Endodermal cell (in vitro differentiated cells): Measurements from ENCODE around the gene FAM210B. TPM values are rescaled to one million over a fixed set of nuclear protein-coding genes. Genes with fewer than 3 reads are reported as not detected.

Experiments
- DNase-seq: peaks from one replicate; pipeline ENCODE4 v3.0.0-alpha.2; 2017
- H3K27ac ChIP-seq: 2 replicates; pipeline ENCODE4 v1.5.1; 2013; ENCODE audit warnings: mild to moderate bottlenecking, low read depth, low read length, moderate library complexity
- H3K27me3 ChIP-seq: 2 replicates; pipeline ENCODE4 v1.6.1; 2013; ENCODE audit warnings: mild to moderate bottlenecking, low read length, moderate library complexity; ENCODE audit not compliant: insufficient read depth, control insufficient read depth, poor library complexity, severe bottlenecking
- H3K36me3 ChIP-seq: 2 replicates; pipeline ENCODE4 v1.7.0; 2013; ENCODE audit warnings: mild to moderate bottlenecking, low read length, moderate library complexity; ENCODE audit not compliant: control insufficient read depth, insufficient read depth
- H3K4me1 ChIP-seq: one replicate; pipeline ENCODE4 v1.7.0; 2013; ENCODE audit warnings: low read length; ENCODE audit not compliant: control insufficient read depth, insufficient read depth
- H3K4me3 ChIP-seq: 2 replicates; pipeline ENCODE4 v1.5.1; 2013; ENCODE audit warnings: mild to moderate bottlenecking, low read length, moderate library complexity
- H3K9ac ChIP-seq: 2 replicates; pipeline ENCODE4 v1.6.1; 2013; ENCODE audit warnings: mild to moderate bottlenecking, low read length, moderate library complexity; ENCODE audit not compliant: poor library complexity, severe bottlenecking; ENCODE audit errors: extremely low read depth
- H3K9me3 ChIP-seq: 2 replicates; pipeline ENCODE4 v1.6.1; 2013; ENCODE audit warnings: mild to moderate bottlenecking, low read length, moderate library complexity; ENCODE audit not compliant: control insufficient read depth
- H3K27ac Mint-ChIP-seq: 2 replicates; pipeline ENCODE4 v1.8.0; 2020; ENCODE audit warnings: mixed read lengths
- H3K27me3 Mint-ChIP-seq: 2 replicates; pipeline ENCODE4 v1.8.0; 2021; ENCODE audit warnings: mild to moderate bottlenecking, mixed read lengths; ENCODE audit not compliant: insufficient read depth
- H3K36me3 Mint-ChIP-seq: 2 replicates; pipeline ENCODE4 v1.8.0; 2020; ENCODE audit warnings: low read depth, mixed read lengths
- H3K4me1 Mint-ChIP-seq: 2 replicates; pipeline ENCODE4 v1.8.0; 2020; ENCODE audit warnings: mixed read lengths
- H3K4me3 Mint-ChIP-seq: 2 replicates; pipeline ENCODE4 v1.8.0; 2020; ENCODE audit warnings: mild to moderate bottlenecking, moderate library complexity, mixed read lengths
- H3K9me3 Mint-ChIP-seq: 2 replicates; pipeline ENCODE4 v1.8.0; 2020; ENCODE audit warnings: mild to moderate bottlenecking, mixed read lengths
- CTCF ChIP-seq: fragments of 200-600 bp; sonication (generic); conservative IDR thresholded peaks from 2 replicates; pipeline ENCODE4 v1.5.0; 2021; ENCODE audit warnings: antibody characterized with exemption, mild to moderate bottlenecking
- WGBS, 2 experiments: methylation state at CpG; one replicate each; pipeline versions ENCODE4 v1.1.5 to v1.1.7; 2013; ENCODE audit warnings: missing lambda C conversion rate in 2 of 2, mixed read lengths in 1 of 2; ENCODE audit not compliant: insufficient coverage in 1 of 2, insufficient read length in 1 of 2; 5-methylcytosine and 5-hydroxymethylcytosine counted together
- total RNA-seq, 2 donors: library from RNA; stranded (reverse); fragmentation: NEBNext Ultra II Directional in 1 of 2; extraction: Animal tissue kit (Norgen Biotek cat#: 25700) in 1 of 2; gene quantifications; 2 replicates in 1 of 2; 3 replicates in 1 of 2; pipeline ENCODE4 v1.2.1, GENCODE V29; 2021

Gene FAM210B
- total RNA-seq, 2 donors from 2014 or later: 16.8 to 34.1 TPM

GRCh38 chr20:56361900-56362299 is 3.1 kb downstream of the FAM210B start:
- H3K27ac ChIP-seq: no peak overlapping the region

GRCh38 chr20:56362833-56363413 is 4.1 kb downstream of the FAM210B start:
- DNase-seq: no peak
- Mint-ChIP-seq H3K27ac (no peak overlapping the region), H3K4me1 (peaks cover 19% of the 10 kb centered on the region), H3K9me3 (no peaks in the 10 kb centered on the region), H3K27me3 (no peaks in the 10 kb centered on the region), H3K36me3 (peaks cover 32% of the 10 kb centered on the region), H3K4me3 (no peak overlapping the region)
- no peak overlapping the region for H3K4me3 ChIP-seq
- no peak overlapping the region for H3K9ac ChIP-seq
- no peaks in the 10 kb centered on the region for H3K9me3 ChIP-seq
- 74 to 100% methylated on average over 1 to 8 of the region's 8 CpGs for WGBS, 2 experiments
- H3K4me1 ChIP-seq: peaks cover 11% of the 10 kb centered on the region
- no peak overlapping the region for H3K27ac ChIP-seq
- TF ChIP-seq CTCF: no peak
- H3K27me3 ChIP-seq: no peaks in the 10 kb centered on the region
- peaks cover 6% of the 10 kb centered on the region for H3K36me3 ChIP-seq

More at GRCh38 chr20:56361900-56362299, 3.1 kb downstream of the FAM210B start:
- Mint-ChIP-seq H3K4me1 (peaks cover 19% of the 10 kb centered on the region), H3K9me3 (no peaks in the 10 kb centered on the region), H3K27me3 (no peaks in the 10 kb centered on the region), H3K27ac (no peak overlapping the region), H3K4me3 (no peak overlapping the region), H3K36me3 (peaks cover 26% of the 10 kb centered on the region)
- H3K4me3 ChIP-seq: no peak overlapping the region
- H3K9ac ChIP-seq: no peak overlapping the region
- no peaks in the 10 kb centered on the region for H3K9me3 ChIP-seq
- H3K36me3 ChIP-seq: peaks cover 4% of the 10 kb centered on the region
- TF ChIP-seq CTCF: no peak
- 92% methylated on average over 4 of the region's 8 CpGs; no CpG with 5 or more reads in 1 of the 2 experiments for WGBS, 2 experiments
- DNase-seq: no peak
- no peaks in the 10 kb centered on the region for H3K27me3 ChIP-seq
- H3K4me1 ChIP-seq: peaks cover 11% of the 10 kb centered on the region

GRCh38 chr20:56363491-56363890 is 4.7 kb downstream of the FAM210B start:
- H3K27ac Mint-ChIP-seq: no peak overlapping the region
- no peak for TF ChIP-seq CTCF
- H3K4me3 ChIP-seq: no peak overlapping the region
- H3K9ac ChIP-seq: no peak overlapping the region
- H3K27me3 ChIP-seq: no peaks in the 10 kb centered on the region
- H3K36me3 Mint-ChIP-seq: peaks cover 32% of the 10 kb centered on the region
- H3K9me3 Mint-ChIP-seq: no peaks in the 10 kb centered on the region
- peaks cover 11% of the 10 kb centered on the region for H3K4me1 ChIP-seq
- H3K9me3 ChIP-seq: no peaks in the 10 kb centered on the region
- WGBS, 2 experiments: 91 to 93% methylated on average over 4 to 6 of the region's 6 CpGs
- H3K27ac ChIP-seq: no peak overlapping the region
- H3K4me1 Mint-ChIP-seq: peaks cover 19% of the 10 kb centered on the region
- peaks cover 9% of the 10 kb centered on the region for H3K36me3 ChIP-seq
- H3K4me3 Mint-ChIP-seq: no peak overlapping the region
- DNase-seq: no peak
- no peaks in the 10 kb centered on the region for H3K27me3 Mint-ChIP-seq
